HepG2 (cell line): ENCODE measurements around the gene PCSK6. TPM values are rescaled to one million over a fixed set of nuclear protein-coding genes. Genes with fewer than 3 reads are reported as not detected.

Source experiments
- BORCS8-MEF2B ChIP-seq: sonication (generic); formaldehyde crosslinking; IDR thresholded peaks from 2 replicates; pipeline ENCODE4 v1.8.0; 2022; ENCODE audit warnings: mild to moderate bottlenecking, missing genetic modification reagents
- CTCF ChIP-seq: sonication (generic); formaldehyde crosslinking; IDR thresholded peaks from 2 replicates; pipeline ENCODE4 v1.5.0; 2020; ENCODE audit warnings: mild to moderate bottlenecking, missing genetic modification reagents, moderate library complexity
- GPN1 ChIP-seq: sonication (generic); formaldehyde crosslinking; IDR thresholded peaks from 2 replicates; pipeline ENCODE4 v1.5.1; 2020; ENCODE audit warnings: missing genetic modification reagents, borderline replicate concordance
- GTF2F1 ChIP-seq: fragments of 150-350 bp; IDR thresholded peaks from 2 replicates; pipeline ENCODE4 v1.6.1; 2014; ENCODE audit warnings: low read length
- HIVEP1 ChIP-seq: sonication (generic); formaldehyde crosslinking; IDR thresholded peaks from 2 replicates; pipeline ENCODE4 v1.4.0; 2020; ENCODE audit warnings: mild to moderate bottlenecking, missing genetic modification reagents
- MXD4 ChIP-seq: IDR thresholded peaks from 2 replicates; pipeline ENCODE4 v1.6.1; 2016; ENCODE audit warnings: mild to moderate bottlenecking, missing biosample characterization, missing genetic modification reagents
- NFIC ChIP-seq: IDR thresholded peaks from 2 replicates; pipeline ENCODE4 v1.6.1; 2012; ENCODE audit warnings: mild to moderate bottlenecking, low read length, inconsistent platforms
- PAWR ChIP-seq: sonication (generic); formaldehyde crosslinking; IDR thresholded peaks from 2 replicates; pipeline ENCODE4 v1.4.0; 2020; ENCODE audit warnings: missing genetic modification reagents, mild to moderate bottlenecking, borderline replicate concordance
- RARG ChIP-seq: sonication (generic); formaldehyde crosslinking; IDR thresholded peaks from 2 replicates; pipeline ENCODE4 v1.4.0; 2020; ENCODE audit warnings: low read depth, mild to moderate bottlenecking, missing genetic modification reagents
- RCOR2 ChIP-seq: IDR thresholded peaks from 2 replicates; pipeline ENCODE4 v1.6.1; 2016; ENCODE audit warnings: missing biosample characterization, missing genetic modification reagents
- RORA ChIP-seq: sonication (generic); formaldehyde crosslinking; IDR thresholded peaks from 2 replicates; pipeline ENCODE4 v1.5.0; 2020; ENCODE audit warnings: mild to moderate bottlenecking, missing genetic modification reagents, moderate library complexity
- YY1 ChIP-seq: IDR thresholded peaks from 2 replicates; pipeline ENCODE4 v1.6.1; 2011; ENCODE audit warnings: low read length, low read depth, moderate library complexity, mild to moderate bottlenecking; ENCODE audit not compliant: insufficient read depth, insufficient replicate concordance
- ZNF17 ChIP-seq: sonication (generic); formaldehyde crosslinking; IDR thresholded peaks from 2 replicates; pipeline ENCODE4 v1.5.0; 2020; ENCODE audit warnings: mild to moderate bottlenecking, missing genetic modification reagents
- ZNF543 ChIP-seq: sonication (generic); formaldehyde crosslinking; IDR thresholded peaks from 2 replicates; pipeline ENCODE4 v1.4.0; 2020; ENCODE audit warnings: mild to moderate bottlenecking, missing genetic modification reagents
- ZNF720 ChIP-seq: sonication (generic); formaldehyde crosslinking; IDR thresholded peaks from 2 replicates; pipeline ENCODE4 v1.4.0; 2020; ENCODE audit warnings: missing genetic modification reagents
- ZNF768 ChIP-seq: sonication (generic); formaldehyde crosslinking; IDR thresholded peaks from 2 replicates; pipeline ENCODE4 v1.4.0; 2020; ENCODE audit warnings: missing genetic modification reagents
- ZNF790 ChIP-seq: sonication (generic); formaldehyde crosslinking; IDR thresholded peaks from 2 replicates; pipeline ENCODE4 v1.8.0; 2022; ENCODE audit warnings: missing genetic modification reagents, mild to moderate bottlenecking, borderline replicate concordance
- ZNF839 ChIP-seq: sonication (generic); formaldehyde crosslinking; IDR thresholded peaks from 2 replicates; pipeline ENCODE4 v1.4.0; 2020; ENCODE audit warnings: missing genetic modification reagents, mild to moderate bottlenecking, borderline replicate concordance
- ZNF891 ChIP-seq: sonication (generic); formaldehyde crosslinking; IDR thresholded peaks from 2 replicates; pipeline ENCODE4 v1.5.0; 2020; ENCODE audit warnings: mild to moderate bottlenecking, missing genetic modification reagents
- polyA plus RNA-seq, 8 experiments: library from polyadenylated mRNA; depleted of rRNA in 3 of 8; stranded (reverse) in 7 of 8; unstranded in 1 of 8; fragments of >200 nt; fragmentation: Illumina TruSeq in 4 of 8; extraction: Trizol in 4 of 8; gene quantifications; 2 replicates each; pipeline versions ENCODE4 v1.2.1 to v1.2.3, GENCODE V29; 2011 to 2016; ENCODE audit warnings: low read depth in 4 of 8, missing spikeins in 1 of 8, mixed read lengths in 1 of 8; ENCODE audit not compliant: insufficient read depth in 1 of 8
- total RNA-seq, 5 experiments: library from RNA; depleted of rRNA; stranded (reverse); fragments of >200 nt; fragmentation: Illumina TruSeq; extraction: Trizol; gene quantifications; 2 replicates each; pipeline ENCODE4 v1.2.3, GENCODE V29; 2016; ENCODE audit warnings: low read depth in 1 of 5
- TF ChIP-seq, protein P1 (sequence below): sonication (generic); formaldehyde crosslinking; IDR thresholded peaks from 2 replicates; pipeline ENCODE4 v1.5.1; 2020; ENCODE audit warnings: mild to moderate bottlenecking, missing genetic modification reagents, moderate library complexity
- TF ChIP-seq, protein P2 (sequence below): sonication (generic); IDR thresholded peaks from 2 replicates; pipeline ENCODE4 v1.6.1; 2016; ENCODE audit warnings: low read depth, borderline replicate concordance
- TF ChIP-seq, protein P3 (sequence below): sonication (generic); formaldehyde crosslinking; IDR thresholded peaks from 2 replicates; pipeline ENCODE4 v1.4.0; 2020; ENCODE audit warnings: missing genetic modification reagents, borderline replicate concordance
- TF ChIP-seq, protein P4 (sequence below): sonication (generic); formaldehyde crosslinking; conservative IDR thresholded peaks from 2 replicates; pipeline ENCODE4 v1.4.0; 2020; ENCODE audit warnings: missing genetic modification reagents

The PCSK6 gene
- total and polyA plus RNA-seq, 2 of the 13 experiments (the other 11 are each of a cell fraction or from before 2014, with no cell fraction given): 56.5 to 155 TPM

DNA sequence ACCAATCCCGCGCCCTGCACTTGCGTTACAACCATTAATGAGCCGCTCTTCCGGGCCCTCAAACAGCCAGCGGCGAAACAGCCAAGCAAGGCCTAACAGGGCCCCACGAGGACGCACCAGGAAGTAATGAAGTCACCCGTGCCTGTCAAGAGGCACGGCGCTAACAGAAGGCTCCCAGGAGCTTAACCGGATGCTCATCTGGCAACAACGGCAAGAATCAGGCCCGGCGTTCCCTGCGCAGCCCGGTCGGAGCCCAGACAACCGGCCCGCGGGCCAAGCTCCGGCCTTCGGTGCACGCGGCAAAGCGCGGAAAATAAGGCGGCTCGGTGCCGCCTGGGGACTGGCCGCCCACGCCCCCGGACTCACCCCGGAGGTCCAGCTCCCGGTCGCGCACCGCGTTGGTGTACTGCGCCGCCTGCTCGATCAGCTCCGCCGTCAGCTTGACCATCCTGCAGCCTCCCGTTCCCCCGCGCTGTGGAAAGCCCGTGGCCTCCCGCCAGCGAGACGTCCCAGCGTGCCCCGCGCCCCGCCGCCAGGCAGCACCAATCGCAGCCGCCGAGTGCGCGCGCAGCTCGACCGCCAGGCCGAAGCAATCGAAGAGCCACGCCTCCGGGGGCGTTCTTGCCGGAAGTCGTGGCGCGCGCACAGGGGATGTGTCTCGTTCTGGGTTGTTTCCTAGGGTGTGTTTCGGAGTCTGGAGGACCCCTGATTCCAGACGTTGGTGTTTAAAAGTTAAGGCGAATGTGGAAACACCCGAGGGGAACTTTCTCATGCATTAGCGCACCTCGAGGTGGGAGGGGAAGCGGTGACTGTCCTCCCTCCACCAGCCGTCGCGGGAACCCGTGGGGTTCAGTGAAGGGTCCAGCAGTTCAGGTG lies 194.5 kb downstream of the PCSK6 start, which contains the start of gene SNRPA1 (continued):
- TF ChIP-seq CTCF: no peak
- TF ChIP-seq, protein P1, sequence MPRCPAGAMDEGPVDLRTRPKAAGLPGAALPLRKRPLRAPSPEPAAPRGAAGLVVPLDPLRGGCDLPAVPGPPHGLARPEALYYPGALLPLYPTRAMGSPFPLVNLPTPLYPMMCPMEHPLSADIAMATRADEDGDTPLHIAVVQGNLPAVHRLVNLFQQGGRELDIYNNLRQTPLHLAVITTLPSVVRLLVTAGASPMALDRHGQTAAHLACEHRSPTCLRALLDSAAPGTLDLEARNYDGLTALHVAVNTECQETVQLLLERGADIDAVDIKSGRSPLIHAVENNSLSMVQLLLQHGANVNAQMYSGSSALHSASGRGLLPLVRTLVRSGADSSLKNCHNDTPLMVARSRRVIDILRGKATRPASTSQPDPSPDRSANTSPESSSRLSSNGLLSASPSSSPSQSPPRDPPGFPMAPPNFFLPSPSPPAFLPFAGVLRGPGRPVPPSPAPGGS (CRISPR knock-in tag): no peak; the same call in 1 of the 2 replicates
- TF ChIP-seq ZNF543 (CRISPR knock-in tag): peak; percentile 89; the same call in 1 of the 2 replicates
- no peak; the same call in none of the 2 replicates for TF ChIP-seq ZNF839 (CRISPR knock-in tag)
- TF ChIP-seq, protein P2, sequence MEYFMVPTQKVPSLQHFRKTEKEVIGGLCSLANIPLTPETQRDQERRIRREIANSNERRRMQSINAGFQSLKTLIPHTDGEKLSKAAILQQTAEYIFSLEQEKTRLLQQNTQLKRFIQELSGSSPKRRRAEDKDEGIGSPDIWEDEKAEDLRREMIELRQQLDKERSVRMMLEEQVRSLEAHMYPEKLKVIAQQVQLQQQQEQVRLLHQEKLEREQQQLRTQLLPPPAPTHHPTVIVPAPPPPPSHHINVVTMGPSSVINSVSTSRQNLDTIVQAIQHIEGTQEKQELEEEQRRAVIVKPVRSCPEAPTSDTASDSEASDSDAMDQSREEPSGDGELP: peak; percentile 36; the same call in 1 of the 2 replicates
- 0 out of 2 replicates have a peak, but pooled peaks have one; percentile 23 for TF ChIP-seq RORA (CRISPR knock-in tag)
- peak; percentile 93 for TF ChIP-seq MXD4
- no peak for TF ChIP-seq PAWR (CRISPR knock-in tag)
- peak; percentile 94 for TF ChIP-seq ZNF891 (CRISPR knock-in tag)
- peak; percentile 80; the same call in 1 of the 2 replicates for TF ChIP-seq RARG (CRISPR knock-in tag)
- TF ChIP-seq, protein P3, sequence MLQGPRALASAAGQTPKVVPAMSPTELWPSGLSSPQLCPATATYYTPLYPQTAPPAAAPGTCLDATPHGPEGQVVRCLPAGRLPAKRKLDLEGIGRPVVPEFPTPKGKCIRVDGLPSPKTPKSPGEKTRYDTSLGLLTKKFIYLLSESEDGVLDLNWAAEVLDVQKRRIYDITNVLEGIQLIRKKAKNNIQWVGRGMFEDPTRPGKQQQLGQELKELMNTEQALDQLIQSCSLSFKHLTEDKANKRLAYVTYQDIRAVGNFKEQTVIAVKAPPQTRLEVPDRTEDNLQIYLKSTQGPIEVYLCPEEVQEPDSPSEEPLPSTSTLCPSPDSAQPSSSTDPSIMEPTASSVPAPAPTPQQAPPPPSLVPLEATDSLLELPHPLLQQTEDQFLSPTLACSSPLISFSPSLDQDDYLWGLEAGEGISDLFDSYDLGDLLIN (CRISPR knock-in tag): no peak
- TF ChIP-seq ZNF768 (CRISPR knock-in tag): peak; percentile 70
- no peak for TF ChIP-seq GTF2F1
- TF ChIP-seq YY1: peak; percentile 90
- peak; percentile 81; the same call in 1 of the 2 replicates for TF ChIP-seq HIVEP1 (CRISPR knock-in tag)
- TF ChIP-seq RCOR2 (CRISPR knock-in tag): no peak
- no peak for TF ChIP-seq ZNF720 (CRISPR knock-in tag)
- TF ChIP-seq ZNF790: no peak
- TF ChIP-seq, protein P4, sequence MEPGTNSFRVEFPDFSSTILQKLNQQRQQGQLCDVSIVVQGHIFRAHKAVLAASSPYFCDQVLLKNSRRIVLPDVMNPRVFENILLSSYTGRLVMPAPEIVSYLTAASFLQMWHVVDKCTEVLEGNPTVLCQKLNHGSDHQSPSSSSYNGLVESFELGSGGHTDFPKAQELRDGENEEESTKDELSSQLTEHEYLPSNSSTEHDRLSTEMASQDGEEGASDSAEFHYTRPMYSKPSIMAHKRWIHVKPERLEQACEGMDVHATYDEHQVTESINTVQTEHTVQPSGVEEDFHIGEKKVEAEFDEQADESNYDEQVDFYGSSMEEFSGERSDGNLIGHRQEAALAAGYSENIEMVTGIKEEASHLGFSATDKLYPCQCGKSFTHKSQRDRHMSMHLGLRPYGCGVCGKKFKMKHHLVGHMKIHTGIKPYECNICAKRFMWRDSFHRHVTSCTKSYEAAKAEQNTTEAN (CRISPR knock-in tag): 0 out of 2 replicates have a peak, but pooled peaks have one; percentile 41
- TF ChIP-seq GPN1: 0 out of 2 replicates have a peak, but pooled peaks have one; percentile 73
- TF ChIP-seq ZNF17: 0 out of 2 replicates have a peak, but pooled peaks have one; percentile 22
- peak; percentile 86 for TF ChIP-seq BORCS8-MEF2B
- no peak for TF ChIP-seq NFIC
